ENCODE data around the gene AP1B1. TPM values are rescaled to one million over a fixed set of nuclear protein-coding genes. Genes with fewer than 3 reads are reported as not detected.
"Not testable (repeated sequence)": the region's sequence is repeated elsewhere in the genome, so short reads cannot be mapped to it uniquely, and the experiment has no call there.

AP1B1 gene
- total RNA-seq, 1 donor = 40.5 TPM

- Histone ChIP-seq H3K4me3 (ENCODE audit: low read length) (no peak overlapping the region), H3K4me1 (ENCODE audit: insufficient read depth, low read length) (peaks cover 16% of the 10 kb centered on the region), H3K27me3 (ENCODE audit: insufficient read depth, low read length) (no peaks in the 10 kb centered on the region), H3K9me3 (ENCODE audit: low read depth, low read length) (no peaks in the 10 kb centered on the region)
These were observed 10.4 kb downstream of the AP1B1 start for GRCh38 chr22:29377979-29378378.

- not testable (repeated sequence) for H3K9me3 ChIP-seq (ENCODE audit: low read depth, low read length); H3K4me1 ChIP-seq (ENCODE audit: insufficient read depth, low read length); H3K27me3 ChIP-seq (ENCODE audit: insufficient read depth, low read length); H3K4me3 ChIP-seq (ENCODE audit: low read length)
These were observed 11.7 kb downstream of the AP1B1 start for GRCh38 chr22:29376705-29377104.

- no peaks in the 10 kb centered on the region for H3K9me3 ChIP-seq (ENCODE audit: low read depth, low read length)
- H3K27me3 ChIP-seq (ENCODE audit: insufficient read depth, low read length) = no peaks in the 10 kb centered on the region
- H3K4me3 ChIP-seq (ENCODE audit: low read length) = no peak overlapping the region
- peaks cover 17% of the 10 kb centered on the region for H3K4me1 ChIP-seq (ENCODE audit: insufficient read depth, low read length)
These were observed 12.8 kb downstream of the AP1B1 start for GRCh38 chr22:29375398-29376076.

DNA sequence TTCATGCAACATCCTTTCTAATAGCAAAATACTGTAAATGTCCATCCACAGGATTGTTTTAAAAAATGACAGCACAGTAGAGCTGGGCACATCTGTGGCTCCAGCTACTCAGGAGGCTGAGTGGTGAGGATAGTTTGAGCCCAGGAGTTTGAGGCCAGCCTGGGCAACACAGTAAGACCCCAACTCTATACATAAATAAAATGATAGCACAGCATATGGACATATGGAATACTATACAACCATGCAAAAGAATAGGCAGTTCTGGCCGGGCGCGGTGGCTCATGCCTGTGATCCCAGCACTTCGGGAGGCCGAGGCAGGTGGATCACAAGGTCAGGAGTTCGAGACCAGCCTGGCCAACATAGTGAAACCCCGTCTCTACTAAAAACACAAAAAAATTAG lies 13.6 kb downstream of the AP1B1 start:
- not testable (repeated sequence) for H3K4me3 ChIP-seq (ENCODE audit: low read length); H3K9me3 ChIP-seq (ENCODE audit: low read depth, low read length); H3K27me3 ChIP-seq (ENCODE audit: insufficient read depth, low read length)
- peaks cover 22% of the 10 kb centered on the region for H3K4me1 ChIP-seq (ENCODE audit: insufficient read depth, low read length)

DNA sequence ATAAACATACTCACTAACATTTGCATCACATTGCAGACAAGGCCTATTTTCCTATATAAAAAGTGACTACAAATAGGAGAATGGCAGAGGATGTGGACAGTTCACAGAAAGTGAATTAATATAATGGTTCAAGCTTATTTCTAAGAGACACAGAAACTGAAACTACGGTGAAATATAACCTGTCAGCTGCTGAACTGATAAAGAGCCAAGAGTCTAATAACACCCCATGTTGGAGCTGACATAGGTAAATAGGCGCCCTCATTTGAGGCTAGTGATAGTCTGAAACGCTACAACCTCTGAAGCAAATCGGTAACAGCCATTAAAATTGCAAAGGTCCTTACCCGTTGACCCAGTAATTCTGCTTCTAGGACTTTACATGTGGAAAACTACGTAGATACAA lies 14.0 kb downstream of the AP1B1 start:
- Histone ChIP-seq H3K4me3 (ENCODE audit: low read length) (no peak overlapping the region), H3K9me3 (ENCODE audit: low read depth, low read length) (no peaks in the 10 kb centered on the region), H3K4me1 (ENCODE audit: insufficient read depth, low read length) (peaks cover 26% of the 10 kb centered on the region), H3K27me3 (ENCODE audit: insufficient read depth, low read length) (no peaks in the 10 kb centered on the region)

GRCh38 chr22:29370537-29370936 lies 17.8 kb downstream of the AP1B1 start:
- H3K27me3 ChIP-seq (ENCODE audit: insufficient read depth, low read length) = no peaks in the 10 kb centered on the region
- H3K4me1 ChIP-seq (ENCODE audit: insufficient read depth, low read length) = peaks cover 35% of the 10 kb centered on the region
- H3K4me3 ChIP-seq (ENCODE audit: low read length) = no peak overlapping the region
- H3K9me3 ChIP-seq (ENCODE audit: low read depth, low read length) = no peaks in the 10 kb centered on the region

DNA sequence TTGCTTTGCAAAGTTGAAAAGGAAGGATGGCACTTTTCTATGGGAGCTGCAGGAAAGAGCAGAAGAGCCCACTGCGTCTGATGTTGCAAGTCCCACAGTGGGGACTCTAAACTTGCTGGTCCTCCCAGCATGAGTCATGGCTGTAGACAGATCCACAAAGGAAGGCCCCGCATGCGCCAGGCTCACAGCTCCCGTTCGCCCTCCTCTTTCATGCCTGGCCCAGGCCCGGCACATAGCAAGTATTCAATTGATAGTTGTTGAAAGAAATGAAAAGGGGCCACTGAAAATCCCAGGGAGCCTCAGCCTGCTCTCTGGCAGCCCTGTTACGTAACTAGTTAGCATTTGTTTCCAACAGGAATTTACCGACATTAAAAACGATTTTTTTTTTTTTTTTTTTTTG lies 18.9 kb downstream of the AP1B1 start:
- no peaks in the 10 kb centered on the region for H3K27me3 ChIP-seq (ENCODE audit: insufficient read depth, low read length)
- no peaks in the 10 kb centered on the region for H3K9me3 ChIP-seq (ENCODE audit: low read depth, low read length)
- peaks cover 40% of the 10 kb centered on the region for H3K4me1 ChIP-seq (ENCODE audit: insufficient read depth, low read length)
- no peak overlapping the region for H3K4me3 ChIP-seq (ENCODE audit: low read length)

- Histone ChIP-seq H3K9me3 (ENCODE audit: low read depth, low read length) (no peaks in the 10 kb centered on the region), H3K4me3 (ENCODE audit: low read length) (no peak overlapping the region), H3K27me3 (ENCODE audit: insufficient read depth, low read length) (no peaks in the 10 kb centered on the region), H3K4me1 (ENCODE audit: insufficient read depth, low read length) (peaks cover 12% of the 10 kb centered on the region)
These were observed 28.9 kb downstream of the AP1B1 start for GRCh38 chr22:29359469-29359868.

DNA sequence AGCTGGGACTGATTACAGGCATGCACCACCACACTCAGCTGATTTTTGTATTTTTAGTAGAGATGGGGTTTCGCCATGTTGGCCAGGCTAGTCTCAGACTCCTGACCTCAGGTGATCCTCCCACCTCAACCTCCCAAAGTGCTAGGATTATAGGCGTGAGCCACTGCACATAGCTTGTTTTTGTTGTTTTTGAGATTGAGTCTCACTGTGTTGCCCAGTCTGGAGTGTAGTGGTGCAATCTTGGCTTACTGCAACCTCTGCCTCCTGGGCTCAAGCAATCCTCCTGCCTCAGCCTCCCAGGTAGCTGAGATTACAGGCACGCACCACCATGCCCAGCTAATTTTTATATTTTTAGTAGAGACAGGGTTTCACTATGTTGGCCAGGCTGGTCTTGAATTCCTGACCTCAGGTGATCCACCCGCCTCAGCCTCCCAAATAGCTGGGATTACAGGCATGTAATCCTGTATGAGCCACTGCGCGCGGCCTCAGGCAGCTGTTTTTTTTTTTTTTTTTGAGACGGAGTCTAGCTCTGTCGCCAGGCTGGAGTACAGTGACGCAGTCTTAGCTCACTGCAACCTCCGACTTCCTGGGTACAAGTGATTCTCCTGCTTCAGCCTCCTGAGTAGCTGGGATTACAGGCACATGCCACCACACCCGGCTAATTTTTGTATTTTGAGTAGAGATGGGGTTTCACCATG lies 31.0 kb downstream of the AP1B1 start:
- H3K4me1 ChIP-seq (ENCODE audit: insufficient read depth, low read length); H3K4me3 ChIP-seq (ENCODE audit: low read length); H3K9me3 ChIP-seq (ENCODE audit: low read depth, low read length); H3K27me3 ChIP-seq (ENCODE audit: insufficient read depth, low read length): not testable (repeated sequence)

GRCh38 chr22:29353860-29354259 lies 34.5 kb downstream of the AP1B1 start:
- Histone ChIP-seq H3K4me1 (ENCODE audit: insufficient read depth, low read length) (no peaks in the 10 kb centered on the region), H3K9me3 (ENCODE audit: low read depth, low read length) (no peaks in the 10 kb centered on the region), H3K27me3 (ENCODE audit: insufficient read depth, low read length) (no peaks in the 10 kb centered on the region), H3K4me3 (ENCODE audit: low read length) (no peak overlapping the region)

GRCh38 chr22:29353286-29353685 lies 35.1 kb downstream of the AP1B1 start:
- Histone ChIP-seq H3K27me3 (ENCODE audit: insufficient read depth, low read length) (no peaks in the 10 kb centered on the region), H3K4me3 (ENCODE audit: low read length) (no peak overlapping the region), H3K4me1 (ENCODE audit: insufficient read depth, low read length) (no peaks in the 10 kb centered on the region), H3K9me3 (ENCODE audit: low read depth, low read length) (no peaks in the 10 kb centered on the region)

DNA sequence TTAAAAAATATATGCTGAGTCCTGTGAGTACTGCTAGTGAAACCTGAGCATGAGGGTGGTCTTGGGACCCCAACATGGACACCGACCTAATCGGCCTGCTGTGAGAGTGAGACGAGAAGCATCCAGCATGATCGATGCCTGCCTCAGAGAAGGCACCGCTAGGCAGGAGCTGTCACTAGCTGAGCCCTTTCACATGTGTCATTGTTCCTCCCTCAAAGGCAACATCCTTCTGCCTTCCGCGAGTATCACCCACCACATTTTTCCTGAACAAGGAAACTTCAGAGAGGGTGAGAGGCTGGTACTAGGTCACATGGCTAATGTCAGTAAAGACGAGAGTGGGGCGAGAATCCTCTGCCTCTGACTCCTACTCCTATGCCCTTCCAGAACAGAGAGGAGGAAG lies 35.6 kb downstream of the AP1B1 start:
- no peaks in the 10 kb centered on the region for H3K9me3 ChIP-seq (ENCODE audit: low read depth, low read length)
- H3K27me3 ChIP-seq (ENCODE audit: insufficient read depth, low read length) = no peaks in the 10 kb centered on the region
- no peaks in the 10 kb centered on the region for H3K4me1 ChIP-seq (ENCODE audit: insufficient read depth, low read length)

DNA sequence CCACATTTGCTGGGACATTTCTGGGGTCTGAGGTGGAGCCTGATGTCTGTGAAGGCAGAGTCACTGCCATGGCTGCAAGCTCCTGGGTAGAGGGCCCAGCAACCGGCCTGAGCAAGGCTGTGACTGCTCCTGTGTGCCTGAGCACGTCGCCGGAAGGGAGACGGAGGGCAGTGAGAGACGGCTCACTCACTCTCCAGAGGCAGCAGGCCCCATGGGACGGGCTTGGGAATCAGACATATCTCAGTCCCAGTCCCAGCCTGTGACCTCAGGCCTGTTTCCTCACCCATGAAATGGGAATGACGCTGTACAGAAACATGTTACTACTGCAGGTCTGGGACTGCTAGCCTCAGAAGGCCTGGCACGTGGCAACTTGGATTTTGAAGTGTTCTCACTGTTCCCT lies 36.5 kb downstream of the AP1B1 start:
- H3K27me3 ChIP-seq (ENCODE audit: insufficient read depth, low read length) = no peaks in the 10 kb centered on the region
- no peaks in the 10 kb centered on the region for H3K9me3 ChIP-seq (ENCODE audit: low read depth, low read length)
- H3K4me3 ChIP-seq (ENCODE audit: low read length) = no peak overlapping the region
- H3K4me1 ChIP-seq (ENCODE audit: insufficient read depth, low read length) = no peaks in the 10 kb centered on the region

More for the DNA sequence above, 35.6 kb downstream of the AP1B1 start:
- H3K4me3 ChIP-seq (ENCODE audit: low read length) = no peak overlapping the region

GRCh38 chr22:29351042-29351441 lies 37.3 kb downstream of the AP1B1 start:
- Histone ChIP-seq H3K27me3 (ENCODE audit: insufficient read depth, low read length) (no peaks in the 10 kb centered on the region), H3K4me3 (ENCODE audit: low read length) (no peak overlapping the region), H3K4me1 (ENCODE audit: insufficient read depth, low read length) (no peaks in the 10 kb centered on the region), H3K9me3 (ENCODE audit: low read depth, low read length) (no peaks in the 10 kb centered on the region)

DNA sequence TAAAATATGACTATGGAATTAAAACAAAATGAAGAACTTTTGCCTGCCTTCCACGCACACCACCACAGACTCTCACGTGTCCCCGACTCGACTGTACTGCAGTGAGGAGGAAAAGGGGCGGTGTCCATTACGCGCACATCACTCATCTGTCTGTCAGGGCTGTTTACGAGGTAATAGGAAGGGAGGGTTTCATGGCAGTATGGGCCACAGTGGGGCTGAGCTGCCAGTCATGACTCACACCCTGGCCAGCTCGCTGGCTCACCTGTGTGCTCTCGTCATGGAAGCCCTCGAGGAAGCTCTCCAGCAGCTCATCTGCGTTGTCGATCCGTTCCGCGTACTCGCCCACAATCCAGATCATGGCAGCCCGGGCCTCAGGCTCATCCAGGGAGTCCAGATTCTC lies 39.4 kb downstream of the AP1B1 start:
- H3K27me3 ChIP-seq (ENCODE audit: insufficient read depth, low read length) = no peaks in the 10 kb centered on the region
- H3K9me3 ChIP-seq (ENCODE audit: low read depth, low read length) = no peaks in the 10 kb centered on the region
- H3K4me1 ChIP-seq (ENCODE audit: insufficient read depth, low read length) = no peaks in the 10 kb centered on the region
- no peak overlapping the region for H3K4me3 ChIP-seq (ENCODE audit: low read length)

- Histone ChIP-seq H3K4me3 (ENCODE audit: low read length) (no peak overlapping the region), H3K9me3 (ENCODE audit: low read depth, low read length) (no peaks in the 10 kb centered on the region), H3K27me3 (ENCODE audit: insufficient read depth, low read length) (no peaks in the 10 kb centered on the region), H3K4me1 (ENCODE audit: insufficient read depth, low read length) (no peaks in the 10 kb centered on the region)
These were observed 40.3 kb downstream of the AP1B1 start for GRCh38 chr22:29348041-29348440.

Data from mononuclear cell (primary cell).